Naive thymus-derived CD4-positive, alpha-beta T cell (primary cell): ENCODE results near the gene NEURL1B. TPM values are rescaled to one million over a fixed set of nuclear protein-coding genes. Genes with fewer than 3 reads are reported as not detected.
"Not testable (repeated sequence)": the region's sequence is repeated elsewhere in the genome, so short reads cannot be mapped to it uniquely, and the experiment has no call there.

Experiments
- ATAC-seq: fragments of 150-1000 bp; cut with Tn5 transposase; 2 replicates; pipeline ENCODE4 v1.10.0; 2021; ENCODE audit warnings: mild to moderate bottlenecking, moderate library complexity
- CTCF ChIA-PET: fragments of 350-600 bp; sonication (Branson Sonifier 250); formaldehyde crosslinking; loops from one replicate; lab custom pipeline; 2021; ENCODE audit warnings: antibody characterized with exemption; lab: Charles Lee
- POLR2A ChIA-PET: fragments of 350-600 bp; sonication (Branson Sonifier 250); formaldehyde crosslinking; loops from one replicate; lab custom pipeline; 2021; ENCODE audit warnings: antibody characterized with exemption, inconsistent platforms; lab: Charles Lee
- DNase-seq, 9 donors: peaks; one replicate each; pipeline versions ENCODE4 v3.0.0 to v3.0.0-alpha.2; 2020 to 2022; ENCODE audit warnings: mixed read lengths in 1 of 9
- H3K27ac ChIP-seq: one replicate; pipeline ENCODE4 v1.7.0; 2013; ENCODE audit warnings: mild to moderate bottlenecking, low read depth, low read length, moderate library complexity
- H3K27me3 ChIP-seq, 2 donors: one replicate each; pipeline ENCODE4 v1.7.0; 2013; ENCODE audit warnings: low read length in 2 of 2, mild to moderate bottlenecking in 2 of 2, moderate library complexity in 2 of 2; ENCODE audit not compliant: control insufficient read depth in 2 of 2, insufficient read depth in 2 of 2
- H3K36me3 ChIP-seq, 3 experiments: 1 replicate in 2 of 3; 2 replicates in 1 of 3; pipeline ENCODE4 v1.7.0; 2013; ENCODE audit warnings: low read length in 3 of 3, mild to moderate bottlenecking in 3 of 3, moderate library complexity in 1 of 3; ENCODE audit not compliant: insufficient read depth in 3 of 3, control insufficient read depth in 2 of 3
- H3K4me1 ChIP-seq, 2 donors: one replicate each; pipeline ENCODE4 v1.7.0; 2013; ENCODE audit warnings: low read length in 2 of 2, mild to moderate bottlenecking in 2 of 2, moderate library complexity in 1 of 2; ENCODE audit not compliant: control insufficient read depth in 2 of 2, insufficient read depth in 2 of 2
- H3K4me3 ChIP-seq: 2 replicates; pipeline ENCODE4 v1.7.0; 2013; ENCODE audit warnings: mild to moderate bottlenecking, low read length
- H3K9me3 ChIP-seq, 3 experiments: 1 replicate in 2 of 3; 2 replicates in 1 of 3; pipeline ENCODE4 v1.7.0; 2013; ENCODE audit warnings: low read length in 3 of 3; ENCODE audit not compliant: control insufficient read depth in 2 of 3
- H3K27ac Mint-ChIP-seq, 9 donors: one replicate each; pipeline ENCODE4 v1.8.0; 2020 to 2022; ENCODE audit warnings: mixed read lengths in 9 of 9, mild to moderate bottlenecking in 8 of 9, moderate library complexity in 5 of 9, inconsistent platforms in 2 of 9
- H3K27me3 Mint-ChIP-seq, 5 donors: one replicate each; pipeline ENCODE4 v1.8.0; 2021 to 2022; ENCODE audit warnings: mixed read lengths in 5 of 5, mild to moderate bottlenecking in 1 of 5
- H3K36me3 Mint-ChIP-seq, 5 donors: one replicate each; pipeline ENCODE4 v1.8.0; 2020 to 2022; ENCODE audit warnings: mixed read lengths in 5 of 5, mild to moderate bottlenecking in 3 of 5, inconsistent platforms in 1 of 5
- H3K4me1 Mint-ChIP-seq, 7 donors: one replicate each; pipeline ENCODE4 v1.8.0; 2020 to 2022; ENCODE audit warnings: mixed read lengths in 7 of 7, mild to moderate bottlenecking in 3 of 7, inconsistent platforms in 1 of 7
- H3K4me3 Mint-ChIP-seq, 10 donors: one replicate each; pipeline ENCODE4 v1.8.0; 2020 to 2022; ENCODE audit warnings: mild to moderate bottlenecking in 10 of 10, mixed read lengths in 10 of 10, moderate library complexity in 6 of 10, inconsistent platforms in 2 of 10
- H3K9me3 Mint-ChIP-seq, 11 donors: one replicate each; pipeline ENCODE4 v1.8.0; 2020 to 2022; ENCODE audit warnings: mixed read lengths in 11 of 11, mild to moderate bottlenecking in 4 of 11, inconsistent platforms in 1 of 11, moderate library complexity in 1 of 11
- intact Hi-C, 2 donors: fragments of 100-400 bp; cut with micrococcal nuclease; formaldehyde crosslinking; loops; one replicate each; pipeline ENCODE4 v1.15.1; 2023
- polyA plus RNA-seq, 2 donors: library from polyadenylated mRNA; unstranded; fragments of 300-500 nt; fragmentation: Illumina TruSeq; gene quantifications; one replicate each; pipeline ENCODE4 v1.2.3, GENCODE V29; 2021
- total RNA-seq, 6 experiments: library from RNA in 5 of 6; stranded (reverse) in 5 of 6; gene quantifications; 1 replicate in 5 of 6; 2 replicates in 1 of 6; pipeline ENCODE4 v1.2.3 and lab custom pipeline; 2021 to 2026

Gene NEURL1B
- total and polyA plus RNA-seq, 7 experiments from 2014 or later: 0.05 to 3.4 (median 0.27) TPM; not detected in 1

DNA sequence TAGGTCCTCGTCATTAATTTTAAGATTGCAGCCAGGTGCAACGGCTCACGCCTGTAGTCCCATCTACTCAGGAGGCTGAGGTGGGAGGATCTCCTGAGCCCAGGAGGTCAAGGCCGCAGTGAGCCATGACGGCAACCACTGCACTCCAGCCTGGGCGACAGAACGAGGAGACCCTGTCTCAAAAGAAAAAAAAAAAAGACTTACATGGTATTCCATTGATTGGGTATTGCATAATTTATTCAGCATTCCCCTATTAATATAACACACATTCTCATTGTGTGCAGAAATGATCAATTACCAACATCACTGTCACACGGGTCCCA lies 67.1 kb downstream of the NEURL1B start:
- intact Hi-C loops: no loop called here
- Mint-ChIP-seq H3K4me1 (no peaks in the 10 kb centered on the region), H3K27me3 (peaks cover 19 to 47% (median 31%) of the 10 kb centered on the region in 5 donors), H3K36me3 (no peaks in the 10 kb centered on the region), H3K27ac (no peak overlapping the region), H3K4me3 (no peak overlapping the region), H3K9me3 (no peaks in the 10 kb centered on the region)
- CTCF ChIA-PET: interaction anchor here (0.7 to 9.7 kb wide), 4 partner anchors 8 to 261 kb away, joined by 3 to 178 read pairs (median 4); no protein-coding TSS in a partner anchor
- Histone ChIP-seq H3K4me1 (no peaks in the 10 kb centered on the region), H3K9me3 (no peaks in the 10 kb centered on the region), H3K27ac (no peak overlapping the region), H3K27me3 (no peaks in the 10 kb centered on the region), H3K36me3 (no peaks in the 10 kb centered on the region), H3K4me3 (no peak overlapping the region)
- no peak for ATAC-seq
- no peak for DNase-seq
- POLR2A ChIA-PET: no interaction called here

DNA sequence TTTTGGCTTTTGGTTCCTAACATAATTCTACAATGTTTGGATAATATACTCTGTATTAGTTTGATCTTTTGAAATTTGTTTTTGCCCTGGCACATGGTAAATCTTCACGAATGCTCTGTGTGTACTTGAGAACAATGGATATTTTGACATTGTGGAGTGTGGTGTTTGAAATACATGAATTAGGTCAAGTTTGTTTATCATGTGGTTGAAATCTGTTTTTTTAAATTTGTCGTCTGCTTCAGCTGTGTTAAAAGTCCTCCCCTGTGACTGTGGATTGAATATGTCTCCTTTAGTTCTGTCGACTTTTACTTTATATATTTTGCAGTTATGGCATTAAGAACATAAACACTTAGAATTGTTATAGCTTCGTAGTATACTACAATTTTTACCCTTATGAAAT lies 69.6 kb downstream of the NEURL1B start:
- CTCF ChIA-PET: interaction anchor here (0.7 to 9.7 kb wide), 3 partner anchors 62 to 223 kb away, joined by 3 to 178 read pairs (median 3); no protein-coding TSS in a partner anchor
- H3K9me3 Mint-ChIP-seq: no peaks in the 10 kb centered on the region
- Histone ChIP-seq H3K27ac (no peak overlapping the region), H3K4me3 (no peak overlapping the region), H3K36me3 (no peaks in the 10 kb centered on the region), H3K9me3 (no peaks in the 10 kb centered on the region), H3K4me1 (no peaks in the 10 kb centered on the region), H3K27me3 (no peaks in the 10 kb centered on the region)
- DNase-seq: no peak
- H3K36me3 Mint-ChIP-seq: no peaks in the 10 kb centered on the region
- no peak overlapping the region for H3K27ac Mint-ChIP-seq
- H3K4me1 Mint-ChIP-seq: no peaks in the 10 kb centered on the region
- POLR2A ChIA-PET: no interaction called here
- ATAC-seq: no peak
- intact Hi-C loops: loop anchor here (5.0 to 10.0 kb wide), 4 partner anchors 137 to 864 kb away; no protein-coding TSS in a partner anchor
- no peak overlapping the region for H3K4me3 Mint-ChIP-seq
- H3K27me3 Mint-ChIP-seq: peaks cover 14 to 33% (median 21%) of the 10 kb centered on the region in 5 donors

DNA sequence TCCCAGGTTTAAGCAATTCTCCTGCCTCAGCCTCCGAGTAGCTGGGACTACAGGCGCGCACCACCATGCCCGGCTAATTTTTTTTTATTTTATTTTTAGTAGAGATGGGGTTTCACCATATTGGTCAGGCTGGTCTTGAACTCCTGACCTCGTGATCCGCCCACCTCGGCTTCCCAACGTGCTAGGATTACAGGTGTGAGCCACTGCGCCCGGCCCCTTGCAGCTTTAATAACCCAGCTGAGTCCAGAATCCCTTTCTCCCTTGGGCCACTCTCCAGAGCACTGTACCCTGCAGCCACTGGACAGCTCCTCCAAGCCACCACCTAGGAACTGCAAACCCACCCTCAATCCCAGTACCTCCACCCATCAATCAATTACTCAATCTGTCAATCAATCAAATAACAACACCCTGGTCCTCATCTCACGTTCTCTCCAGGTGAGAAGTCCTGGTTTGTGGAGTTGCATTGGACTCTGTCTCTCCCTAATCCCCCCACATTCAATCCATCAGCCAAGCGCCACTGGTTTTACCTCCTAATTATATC lies 70.3 kb downstream of the NEURL1B start:
- Mint-ChIP-seq H3K27ac (peak overlapping the region in 1 of 9 donors; percentile 36), H3K27me3 (peaks cover 9 to 33% (median 16%) of the 10 kb centered on the region in 5 donors)
- ATAC-seq, DNase-seq, H3K36me3 Mint-ChIP-seq, H3K4me1 ChIP-seq, H3K4me1 Mint-ChIP-seq, H3K4me3 Mint-ChIP-seq, H3K4me3 ChIP-seq, H3K27me3 ChIP-seq, H3K36me3 ChIP-seq, H3K27ac ChIP-seq, H3K9me3 Mint-ChIP-seq, H3K9me3 ChIP-seq: not testable (repeated sequence)
- intact Hi-C loops: loop anchor here (5.0 to 10.0 kb wide), 4 partner anchors 136 to 863 kb away; no protein-coding TSS in a partner anchor
- ChIA-PET CTCF (interaction anchor here (0.7 to 9.7 kb wide), 4 partner anchors 22 to 223 kb away, joined by 3 to 178 read pairs (median 3); no protein-coding TSS in a partner anchor), POLR2A (interaction anchor here (0.6 kb wide), 1 partner anchor 219 kb away, joined by 3 read pairs; no protein-coding TSS in a partner anchor)

DNA sequence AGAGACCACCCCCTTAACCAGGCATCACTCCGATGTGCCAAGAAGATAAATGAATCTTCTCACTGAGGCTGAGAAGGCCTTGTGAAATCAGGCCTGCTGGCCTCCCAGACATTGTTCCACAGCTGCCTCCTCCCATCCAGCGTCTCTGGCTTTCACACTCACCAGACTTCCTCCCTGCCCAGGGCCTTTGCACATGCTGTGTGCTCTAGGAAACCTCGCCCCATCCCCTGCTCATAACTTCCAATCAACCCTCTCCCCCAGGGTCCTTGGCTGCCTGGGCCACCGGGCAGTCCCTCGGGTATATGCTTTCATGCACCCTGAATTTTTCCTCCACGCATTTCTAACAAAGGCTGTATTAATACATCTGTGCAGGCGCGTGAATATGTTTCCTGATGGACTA lies 71.5 kb downstream of the NEURL1B start:
- no peak for DNase-seq
- intact Hi-C loops: loop anchor here (1.0 to 10.0 kb wide), 6 partner anchors 135 to 862 kb away; no protein-coding TSS in a partner anchor
- Mint-ChIP-seq H3K27me3 (peaks cover 1 to 21% (median 14%) of the 10 kb centered on the region in 5 donors), H3K4me1 (peaks cover 0 to 8% (median 5%) of the 10 kb centered on the region in 7 donors), H3K36me3 (no peaks in the 10 kb centered on the region), H3K27ac (peak overlapping the region in 1 of 9 donors; percentile 16), H3K9me3 (peaks cover 0 to under 1% (median 0%) of the 10 kb centered on the region in 11 donors), H3K4me3 (no peak overlapping the region)
- Histone ChIP-seq H3K36me3 (no peaks in the 10 kb centered on the region), H3K4me1 (peaks cover 0 to 7% of the 10 kb centered on the region in 2 donors), H3K27ac (no peak overlapping the region), H3K4me3 (no peak overlapping the region), H3K27me3 (no peaks in the 10 kb centered on the region), H3K9me3 (no peaks in the 10 kb centered on the region)
- CTCF ChIA-PET: interaction anchor here (0.8 to 9.7 kb wide), 7 partner anchors 52 to 248 kb away, joined by 3 to 178 read pairs (median 16); partner anchors contain the start of gene DUSP1
- POLR2A ChIA-PET: no interaction called here
- ATAC-seq: no peak

DNA sequence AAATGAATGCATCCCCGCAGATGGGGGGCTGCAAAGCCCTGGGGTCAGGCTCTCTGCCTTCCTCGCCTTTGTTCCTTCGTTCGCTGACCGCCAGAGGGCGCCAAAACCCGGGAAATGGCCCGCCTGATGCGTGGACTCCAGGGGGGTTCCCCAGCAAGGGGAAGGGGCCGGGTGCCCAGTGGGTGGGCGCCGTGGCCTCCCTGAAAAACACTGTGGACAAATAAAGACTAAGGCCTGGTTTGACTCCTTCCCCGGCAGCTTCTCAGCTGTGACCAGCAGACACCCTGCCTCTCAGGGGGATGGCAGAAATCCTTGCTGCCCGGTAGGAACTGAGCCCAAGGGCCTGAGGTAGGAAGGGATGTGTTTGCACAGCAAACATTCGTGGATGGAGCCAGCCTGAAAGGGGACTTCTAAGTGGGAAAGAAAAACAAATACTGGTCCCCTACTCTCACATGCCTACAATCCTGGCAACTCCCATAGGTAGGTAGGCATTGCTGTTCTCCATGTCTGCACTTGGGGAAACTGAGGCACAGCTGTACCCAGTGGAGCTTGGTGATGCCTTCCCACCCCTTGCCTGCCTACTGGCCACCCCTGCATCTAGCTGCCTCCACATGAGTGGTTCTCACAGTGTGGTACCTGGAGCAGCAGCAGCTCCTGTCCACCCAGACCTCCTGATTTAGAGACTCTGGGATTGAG lies 72.2 kb downstream of the NEURL1B start:
- POLR2A ChIA-PET: interaction anchor here (1.0 to 2.7 kb wide), 2 partner anchors 58 to 219 kb away, joined by 4 to 11 read pairs; partner anchors contain the start of gene DUSP1
- H3K4me1 Mint-ChIP-seq: peaks cover 0 to 8% (median 5%) of the 10 kb centered on the region in 7 donors
- peaks cover 0 to 1% (median 0%) of the 10 kb centered on the region in 11 donors for H3K9me3 Mint-ChIP-seq
- Histone ChIP-seq H3K4me1 (peaks cover 0 to 7% of the 10 kb centered on the region in 2 donors), H3K9me3 (no peaks in the 10 kb centered on the region), H3K27me3 (no peaks in the 10 kb centered on the region), H3K36me3 (no peaks in the 10 kb centered on the region), H3K4me3 (no peak overlapping the region), H3K27ac (no peak overlapping the region)
- no peaks in the 10 kb centered on the region for H3K36me3 Mint-ChIP-seq
- intact Hi-C loops: loop anchor here (1.0 to 10.0 kb wide), 6 partner anchors 134 to 862 kb away; no protein-coding TSS in a partner anchor
- peak; percentile 56 for ATAC-seq
- peak overlapping the region in 1 of 9 donors; percentile 46 for H3K27ac Mint-ChIP-seq
- H3K27me3 Mint-ChIP-seq: peaks cover 0 to 18% (median 12%) of the 10 kb centered on the region in 5 donors
- CTCF ChIA-PET: interaction anchor here (0.6 to 9.7 kb wide), 9 partner anchors 51 to 423 kb away, joined by 3 to 178 read pairs (median 4); partner anchors contain the start of gene DUSP1
- peak; percentile 50 to 81 (median 67) for DNase-seq
- no peak overlapping the region for H3K4me3 Mint-ChIP-seq

DNA sequence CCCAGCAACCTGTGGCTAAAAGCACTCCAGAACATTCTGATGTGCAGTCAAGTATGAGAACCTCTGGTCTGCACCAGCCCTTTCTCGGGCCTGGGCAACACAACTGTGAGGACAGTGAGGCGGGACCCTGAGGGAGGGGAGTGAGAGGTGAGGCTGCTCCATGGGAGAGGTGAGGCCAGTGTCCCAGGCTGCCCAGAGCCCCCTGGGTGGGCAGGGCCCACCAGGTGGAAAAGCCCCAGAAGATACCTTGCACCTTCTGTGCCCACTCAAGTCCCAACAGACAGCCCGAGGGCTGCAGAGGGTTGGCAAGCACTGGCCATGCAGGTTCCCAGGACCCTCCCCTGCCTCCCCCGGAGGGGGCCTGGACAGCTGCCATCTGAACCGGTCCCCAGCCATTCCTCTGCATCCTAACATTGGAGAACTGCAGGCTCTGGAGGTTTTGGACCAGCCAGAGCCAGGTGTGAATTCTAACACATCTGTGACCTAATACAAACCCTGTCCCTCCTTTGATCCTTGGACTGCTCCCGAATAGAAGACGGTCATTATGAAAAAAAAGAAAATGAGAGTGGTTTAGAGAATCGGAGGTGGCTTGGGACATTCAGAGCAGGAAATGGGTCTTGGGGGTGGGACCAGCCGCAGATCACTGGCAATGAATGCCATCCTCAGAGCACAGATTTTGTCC lies 72.9 kb downstream of the NEURL1B start:
- intact Hi-C loops: loop anchor here (1.0 to 10.0 kb wide), 9 partner anchors 121 to 861 kb away; partner anchors contain the start of genes BNIP1 (in 1 of the 2), ERGIC1 (in 1 of the 2) and RPL26L1 (in 1 of the 2)
- no peaks in the 10 kb centered on the region for H3K9me3 ChIP-seq
- POLR2A ChIA-PET: interaction anchor here (0.9 to 2.7 kb wide), 6 partner anchors 45 to 219 kb away, joined by 3 to 27 read pairs (median 4); partner anchors contain the start of gene DUSP1

More for the DNA sequence above, 72.9 kb downstream of the NEURL1B start:
- peaks cover 0 to 18% (median 11%) of the 10 kb centered on the region in 5 donors for H3K27me3 Mint-ChIP-seq
- peaks cover 0 to 8% (median 5%) of the 10 kb centered on the region in 7 donors for H3K4me1 Mint-ChIP-seq
- Histone ChIP-seq H3K36me3 (no peaks in the 10 kb centered on the region), H3K4me1 (peaks cover 0 to 7% of the 10 kb centered on the region in 2 donors), H3K4me3 (no peak overlapping the region), H3K27me3 (no peaks in the 10 kb centered on the region), H3K27ac (no peak overlapping the region)
- ATAC-seq (no peak), DNase-seq (no peak)
- no peaks in the 10 kb centered on the region for H3K36me3 Mint-ChIP-seq
- peaks cover 0 to 1% (median 0%) of the 10 kb centered on the region in 11 donors for H3K9me3 Mint-ChIP-seq
- peak overlapping the region in 3 of 9 donors; percentile 31 to 46 (median 38) for H3K27ac Mint-ChIP-seq
- CTCF ChIA-PET: interaction anchor here (0.6 to 9.7 kb wide), 14 partner anchors 20 to 422 kb away, joined by 3 to 178 read pairs (median 4); partner anchors contain the start of gene DUSP1
- no peak overlapping the region for H3K4me3 Mint-ChIP-seq
